ENCODE measurements around the gene PCDHAC1.

- TF ChIP-seq CTCF (IDR thresholded peaks at IDR 0.05) (no peak), POLR2A (IDR thresholded peaks at IDR 0.05) (peak in 1 of 2 donors; percentile 23)
Observed at GRCh38 chr5:140925806-140926442, at the start of gene PCDHAC1.
